Measurements from ENCODE around the gene DZIP3. TPM values are rescaled to one million over a fixed set of nuclear protein-coding genes. Genes with fewer than 3 reads are reported as not detected.

DZIP3 gene
- total and polyA plus RNA-seq, 2 of the 13 experiments (the other 11 are each of a cell fraction or from before 2014, with no cell fraction given): 11.3 to 17.3 TPM

DNA sequence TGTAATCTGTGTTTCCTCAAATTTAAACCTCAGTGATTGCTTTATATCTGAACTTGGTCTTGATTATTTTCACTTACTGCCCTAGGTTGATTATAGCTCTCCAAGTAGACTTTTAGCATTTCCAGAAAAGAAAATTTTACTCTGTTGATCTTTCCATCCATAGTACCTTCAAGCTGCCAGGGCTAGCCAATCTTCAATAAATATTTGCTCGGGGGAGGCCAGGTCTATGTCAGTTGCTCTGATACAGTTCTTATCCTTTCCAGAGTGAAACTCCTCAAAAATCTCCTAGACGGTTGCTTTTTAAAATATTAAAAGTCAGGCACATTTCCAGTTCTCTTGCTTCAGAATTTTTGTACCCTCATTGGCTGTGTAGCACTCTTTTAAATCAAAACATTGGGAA, 128.9 kb downstream of the DZIP3 start:
- H3K27me3 ChIP-seq (ENCODE audit: control insufficient read depth in 1 of 2, insufficient read depth in 2 of 2, low read length in 2 of 2): no peaks in the 10 kb centered on the region
- DNase-seq (ENCODE audit: low spot score) (no peak), FAIRE-seq (no peak), ATAC-seq (no peak)
- no peaks in the 10 kb centered on the region for H3K4me1 ChIP-seq (ENCODE audit: insufficient read depth, low read length)
- no TSS peak for BruUV-seq (replicated peaks)
- no peak overlapping the region for H3K27ac ChIP-seq (ENCODE audit: extremely low read length, insufficient read depth, low read length)
- no peaks in the 10 kb centered on the region for H3K9me3 ChIP-seq (ENCODE audit: low read length)
- intact Hi-C loops (cut with micrococcal nuclease; ENCODE audit: unreplicated experiment): no loop called here
- no peaks in the 10 kb centered on the region for H3K79me2 ChIP-seq (ENCODE audit: insufficient read depth, low read length)
- TF ChIP-seq HMGA1 (CRISPR knock-in tag; conservative IDR thresholded peaks at IDR 0.05) (no peak), PHF20 (CRISPR knock-in tag; IDR thresholded peaks at IDR 0.05) (no peak), HOXA7 (CRISPR knock-in tag; IDR thresholded peaks at IDR 0.05) (no peak), TBL1XR1 (IDR thresholded peaks at IDR 0.05; ENCODE audit: borderline replicate concordance, low read length, partially characterized antibody) (no peak), MAX (IDR thresholded peaks at IDR 0.05) (no peak), XRCC5 (optimal IDR thresholded peaks at IDR 0.05; ENCODE audit: low read length) (no peak), ARNT2 (CRISPR knock-in tag; IDR thresholded peaks at IDR 0.05; ENCODE audit: low read depth) (no peak), ZFP82 (CRISPR knock-in tag; IDR thresholded peaks at IDR 0.05; ENCODE audit: borderline replicate concordance) (no peak), NAIF1 (CRISPR knock-in tag; IDR thresholded peaks at IDR 0.05; ENCODE audit: borderline replicate concordance) (no peak), KMT2A (CRISPR knock-in tag; IDR thresholded peaks at IDR 0.05) (no peak), TCF7L2 (IDR thresholded peaks at IDR 0.05; ENCODE audit: low read depth, low read length) (no peak), KDM3A (CRISPR knock-in tag; IDR thresholded peaks at IDR 0.05; ENCODE audit: low read depth) (no peak), CENPT (CRISPR knock-in tag; IDR thresholded peaks at IDR 0.05; ENCODE audit: low read depth) (no peak), ZIK1 (CRISPR knock-in tag; IDR thresholded peaks at IDR 0.05; ENCODE audit: borderline replicate concordance, low read depth) (no peak), KLF12 (CRISPR knock-in tag; IDR thresholded peaks at IDR 0.05; ENCODE audit: borderline replicate concordance) (no peak), ZFY (CRISPR knock-in tag; IDR thresholded peaks at IDR 0.05) (no peak), HDAC2 (CRISPR knock-in tag; IDR thresholded peaks at IDR 0.05) (no peak)
- TF ChIP-seq, protein P1, sequence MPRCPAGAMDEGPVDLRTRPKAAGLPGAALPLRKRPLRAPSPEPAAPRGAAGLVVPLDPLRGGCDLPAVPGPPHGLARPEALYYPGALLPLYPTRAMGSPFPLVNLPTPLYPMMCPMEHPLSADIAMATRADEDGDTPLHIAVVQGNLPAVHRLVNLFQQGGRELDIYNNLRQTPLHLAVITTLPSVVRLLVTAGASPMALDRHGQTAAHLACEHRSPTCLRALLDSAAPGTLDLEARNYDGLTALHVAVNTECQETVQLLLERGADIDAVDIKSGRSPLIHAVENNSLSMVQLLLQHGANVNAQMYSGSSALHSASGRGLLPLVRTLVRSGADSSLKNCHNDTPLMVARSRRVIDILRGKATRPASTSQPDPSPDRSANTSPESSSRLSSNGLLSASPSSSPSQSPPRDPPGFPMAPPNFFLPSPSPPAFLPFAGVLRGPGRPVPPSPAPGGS (CRISPR knock-in tag; IDR thresholded peaks at IDR 0.05): no peak
- H3K4me3 ChIP-seq (replicated peaks in 1 of 3; ENCODE audit: insufficient read depth in 1 of 3, low read depth in 2 of 3, low read length in 3 of 3): no peak overlapping the region
- H2AFZ ChIP-seq (ENCODE audit: low read length): no peak overlapping the region
- in situ Hi-C loops (cut with HindIII; ENCODE audit: extremely low pct_ligation_motif_present, low pct_unique_long_range_greater_than_20kb): no loop called here
- no peaks in the 10 kb centered on the region for H3K36me3 ChIP-seq (replicated peaks in 1 of 2; ENCODE audit: control insufficient read depth in 1 of 2, insufficient read depth in 2 of 2, low read length in 2 of 2)
- 2% methylated on average over 2 of the region's 2 CpGs for WGBS (ENCODE audit: low lambda C conversion rate)
- H3K4me2 ChIP-seq (ENCODE audit: low read depth, low read length): no peak overlapping the region
- ChIA-PET POLR2A (no interaction called here), CTCF (ENCODE audit: low intra/inter-chr PET ratio, low total read pairs) (no interaction called here)
- H4K20me1 ChIP-seq (ENCODE audit: insufficient read depth, low read length): no peaks in the 10 kb centered on the region
- no peak overlapping the region for H3K9ac ChIP-seq (ENCODE audit: insufficient read depth, low read depth, low read length)
